PC-3 (cell line): ENCODE data around the gene TAF1C. TPM values are rescaled to one million over a fixed set of nuclear protein-coding genes. Genes with fewer than 3 reads are reported as not detected.

Experiments used
- ATAC-seq: fragments of 200-7000 bp; cut with Tn5 transposase; 2 replicates; pipeline ENCODE4 v1.9.1; 2020; ENCODE audit warnings: mild to moderate bottlenecking, moderate library complexity
- BruUV-seq: library from RNA; stranded (reverse); fragments of 400-500 nt; replicated peaks from 2 replicates; lab custom pipeline; 2021; lab: Mats Ljungman, UMichigan
- CTCF ChIA-PET: fragments of 300-600 bp; sonication (Branson Sonifier 250); formaldehyde crosslinking; loops from one replicate; lab custom pipeline; 2022; ENCODE audit warnings: antibody characterized with exemption; lab: Charles Lee
- POLR2A ChIA-PET: fragments of 300-600 bp; sonication (Branson Sonifier 250); formaldehyde crosslinking; loops from one replicate; lab custom pipeline; 2022; ENCODE audit warnings: antibody characterized with exemption; ENCODE audit not compliant: unreplicated experiment; lab: Charles Lee
- DNase-seq: peaks from one replicate; pipeline ENCODE4 v3.0.0-alpha.2; 2015
- H2AFZ ChIP-seq: fragments of 300-600 bp; sonication (generic); 2 replicates; pipeline ENCODE4 v1.6.0; 2016; ENCODE audit warnings: antibody characterized with exemption, low read length
- H3F3A ChIP-seq: fragments of 300-600 bp; sonication (generic); one replicate; pipeline ENCODE4 v1.6.0; 2017; ENCODE audit warnings: antibody characterized with exemption, low read length, control low read depth, mild to moderate bottlenecking; ENCODE audit not compliant: unreplicated experiment
- H3K27ac ChIP-seq: fragments of 300-600 bp; sonication (generic); 2 replicates; pipeline ENCODE4 v1.5.1; 2016; ENCODE audit warnings: mild to moderate bottlenecking, low read length
- H3K27me3 ChIP-seq: fragments of 300-600 bp; sonication (generic); 2 replicates; pipeline ENCODE4 v1.6.1; 2016; ENCODE audit warnings: low read length, mixed read lengths
- H3K36me3 ChIP-seq: fragments of 300-600 bp; sonication (generic); 2 replicates; pipeline ENCODE4 v1.6.1; 2016; ENCODE audit warnings: low read depth, mixed run types, low read length, mixed read lengths
- H3K4me1 ChIP-seq: fragments of 300-600 bp; sonication (generic); 2 replicates; pipeline ENCODE4 v1.5.1; 2016; ENCODE audit warnings: low read length; ENCODE audit not compliant: insufficient read depth
- H3K4me2 ChIP-seq: fragments of 300-600 bp; sonication (generic); 2 replicates; pipeline ENCODE4 v1.6.0; 2016; ENCODE audit warnings: low read length
- H3K4me3 ChIP-seq: fragments of 300-600 bp; sonication (generic); 2 replicates; pipeline ENCODE4 v1.5.1; 2016; ENCODE audit warnings: mild to moderate bottlenecking, low read length, mixed read lengths
- H3K79me2 ChIP-seq: fragments of 300-600 bp; sonication (generic); 2 replicates; pipeline ENCODE4 v1.6.1; 2017; ENCODE audit warnings: low read length, mixed read lengths
- H3K9ac ChIP-seq: fragments of 300-600 bp; sonication (generic); 2 replicates; pipeline ENCODE4 v1.6.0; 2016; ENCODE audit warnings: mild to moderate bottlenecking, low read length
- H3K9me2 ChIP-seq: fragments of 300-600 bp; sonication (generic); replicated peaks from 2 replicates; pipeline ENCODE4 v1.6.1; 2016; ENCODE audit warnings: mixed run types, low read length, mixed read lengths
- H3K9me3 ChIP-seq: fragments of 300-600 bp; sonication (generic); 2 replicates; pipeline ENCODE4 v1.6.1; 2016; ENCODE audit warnings: low read length, mixed read lengths
- H4K20me1 ChIP-seq: fragments of 300-600 bp; sonication (generic); 2 replicates; pipeline ENCODE4 v1.6.1; 2016; ENCODE audit warnings: low read length, mixed read lengths
- EZH2 ChIP-seq: fragments of 300-600 bp; sonication (generic); IDR thresholded peaks from one replicate; pipeline ENCODE4 v1.6.1; 2017; ENCODE audit warnings: antibody characterized with exemption, mild to moderate bottlenecking, low read length; ENCODE audit not compliant: unreplicated experiment
- EZH2phosphoT487 ChIP-seq: fragments of 300-600 bp; sonication (generic); IDR thresholded peaks from 2 replicates; pipeline ENCODE4 v1.6.1; 2018; ENCODE audit warnings: mild to moderate bottlenecking, antibody characterized with exemption, low read length, borderline replicate concordance
- intact Hi-C: fragments of 100-400 bp; cut with micrococcal nuclease; formaldehyde crosslinking; loops from 2 replicates; pipeline ENCODE4 v1.9.0; 2023
- total RNA-seq: library from RNA; depleted of rRNA; stranded (reverse); fragments of >200 nt; gene quantifications from 2 replicates; pipeline ENCODE4 v1.2.3, GENCODE V29; 2014
- TF ChIP-seq, protein P1 (sequence below): fragments of 300-600 bp; sonication (generic); conservative IDR thresholded peaks from 2 replicates; pipeline ENCODE4 v1.5.1; 2017; ENCODE audit warnings: antibody characterized with exemption, low read depth, mild to moderate bottlenecking, low read length

Gene TAF1C
- total RNA-seq, 1 experiment from 2014 or later, result 21.8 TPM

DNA sequence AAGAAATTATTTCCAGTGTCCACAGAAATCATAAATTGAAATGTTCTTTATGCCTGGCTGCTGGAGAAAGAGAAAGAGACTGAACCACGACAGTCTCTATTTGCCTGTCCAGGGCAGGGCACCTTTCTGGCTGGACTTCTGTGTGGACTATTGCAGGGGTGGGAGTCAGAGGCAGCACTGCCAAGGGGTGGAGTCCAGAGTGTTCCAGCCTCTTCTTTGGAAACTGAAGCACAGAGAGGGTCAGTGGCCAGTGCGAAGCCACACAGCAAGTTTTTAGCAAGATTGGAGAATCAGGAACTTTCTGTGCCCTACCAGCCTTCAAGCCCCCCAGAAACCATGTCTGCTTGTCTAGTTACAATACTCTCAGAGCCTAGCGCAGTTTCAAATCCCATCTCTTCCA lies 37.7 kb upstream of the TAF1C start:
- Histone ChIP-seq H2AFZ (no peak overlapping the region), H3K9ac (no peak overlapping the region), H3K4me1 (peaks cover 25% of the 10 kb centered on the region), H3F3A (no peaks in the 10 kb centered on the region), H3K9me2 (no peaks in the 10 kb centered on the region), H3K36me3 (no peaks in the 10 kb centered on the region), H4K20me1 (no peaks in the 10 kb centered on the region), H3K79me2 (no peaks in the 10 kb centered on the region), H3K27me3 (no peaks in the 10 kb centered on the region), H3K27ac (no peak overlapping the region), H3K9me3 (no peaks in the 10 kb centered on the region), H3K4me3 (no peak overlapping the region), H3K4me2 (no peak overlapping the region)
- DNase-seq, result no peak
- intact Hi-C loops, result no loop called here
- TF ChIP-seq EZH2phosphoT487 (no peak), EZH2 (no peak)
- TF ChIP-seq, protein P1, sequence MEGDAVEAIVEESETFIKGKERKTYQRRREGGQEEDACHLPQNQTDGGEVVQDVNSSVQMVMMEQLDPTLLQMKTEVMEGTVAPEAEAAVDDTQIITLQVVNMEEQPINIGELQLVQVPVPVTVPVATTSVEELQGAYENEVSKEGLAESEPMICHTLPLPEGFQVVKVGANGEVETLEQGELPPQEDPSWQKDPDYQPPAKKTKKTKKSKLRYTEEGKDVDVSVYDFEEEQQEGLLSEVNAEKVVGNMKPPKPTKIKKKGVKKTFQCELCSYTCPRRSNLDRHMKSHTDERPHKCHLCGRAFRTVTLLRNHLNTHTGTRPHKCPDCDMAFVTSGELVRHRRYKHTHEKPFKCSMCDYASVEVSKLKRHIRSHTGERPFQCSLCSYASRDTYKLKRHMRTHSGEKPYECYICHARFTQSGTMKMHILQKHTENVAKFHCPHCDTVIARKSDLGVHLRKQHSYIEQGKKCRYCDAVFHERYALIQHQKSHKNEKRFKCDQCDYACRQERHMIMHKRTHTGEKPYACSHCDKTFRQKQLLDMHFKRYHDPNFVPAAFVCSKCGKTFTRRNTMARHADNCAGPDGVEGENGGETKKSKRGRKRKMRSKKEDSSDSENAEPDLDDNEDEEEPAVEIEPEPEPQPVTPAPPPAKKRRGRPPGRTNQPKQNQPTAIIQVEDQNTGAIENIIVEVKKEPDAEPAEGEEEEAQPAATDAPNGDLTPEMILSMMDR, result no peak
- ChIA-PET CTCF (no interaction called here), POLR2A (no interaction called here)
- ATAC-seq, result no peak
- BruUV-seq, result no TSS peak

DNA sequence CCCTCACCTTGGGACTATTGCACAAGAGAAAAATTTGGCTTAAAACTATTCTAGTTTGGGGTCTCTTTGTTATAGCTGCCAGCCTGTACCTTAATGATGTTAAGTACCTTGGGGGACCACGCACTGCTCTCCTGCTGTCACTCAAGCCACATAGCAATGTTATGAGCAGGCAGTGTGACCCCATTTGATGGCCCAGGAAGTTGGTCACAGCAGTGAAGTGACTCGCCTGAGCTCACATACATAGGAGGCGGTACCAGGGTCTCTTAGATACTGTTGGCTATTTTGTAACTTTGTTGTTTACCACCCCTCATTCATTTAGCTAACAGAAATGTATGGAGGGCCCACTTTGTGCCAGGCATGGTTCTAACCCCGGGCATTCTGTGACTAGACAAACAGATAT lies 36.6 kb upstream of the TAF1C start:
- no peak overlapping the region for H3K27ac ChIP-seq
- TF ChIP-seq EZH2phosphoT487, result no peak
- TF ChIP-seq EZH2, result no peak
- TF ChIP-seq, protein P1, result no peak
- H3F3A ChIP-seq, result no peaks in the 10 kb centered on the region
- H3K4me2 ChIP-seq, result no peak overlapping the region
- no peak overlapping the region for H2AFZ ChIP-seq
- CTCF ChIA-PET, result interaction anchor here (0.6 kb wide), 1 partner anchor 34 kb away, joined by 3 read pairs; no protein-coding TSS in a partner anchor
- no peak overlapping the region for H3K9ac ChIP-seq
- ATAC-seq (peak; percentile 23; the same call in 1 of the 2 replicates), DNase-seq (peak; percentile 35)
- H3K4me1 ChIP-seq, result peaks cover 20% of the 10 kb centered on the region
- no peaks in the 10 kb centered on the region for H3K27me3 ChIP-seq
- POLR2A ChIA-PET, result no interaction called here
- no peak overlapping the region for H3K4me3 ChIP-seq
- no peaks in the 10 kb centered on the region for H3K9me3 ChIP-seq
- intact Hi-C loops, result no loop called here
- no peaks in the 10 kb centered on the region for H4K20me1 ChIP-seq
- no TSS peak for BruUV-seq
- no peaks in the 10 kb centered on the region for H3K79me2 ChIP-seq
- H3K36me3 ChIP-seq, result no peaks in the 10 kb centered on the region
- H3K9me2 ChIP-seq, result no peaks in the 10 kb centered on the region

DNA sequence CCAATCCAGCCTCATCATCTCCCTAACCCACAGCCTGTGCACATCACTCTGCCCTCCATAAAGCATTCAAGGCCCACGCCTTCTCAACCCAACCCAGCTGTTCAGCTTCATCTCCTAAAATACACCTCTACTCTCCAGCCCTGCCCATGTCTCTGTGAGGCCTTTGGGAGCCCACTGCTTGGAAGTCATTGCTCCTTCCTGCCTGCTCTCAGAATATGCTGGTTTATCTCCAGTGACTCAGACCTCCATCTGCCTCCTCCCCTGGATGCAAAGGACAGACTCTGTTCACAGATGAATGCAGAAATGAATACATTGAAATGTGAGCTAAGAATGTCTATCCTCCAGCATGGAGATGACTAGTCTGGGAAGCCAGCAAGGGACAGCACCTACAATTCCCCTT lies 34.0 kb upstream of the TAF1C start:
- no peak for ATAC-seq
- Histone ChIP-seq H3K79me2 (no peaks in the 10 kb centered on the region), H3F3A (no peaks in the 10 kb centered on the region), H4K20me1 (no peaks in the 10 kb centered on the region), H3K4me2 (no peak overlapping the region), H3K27me3 (no peaks in the 10 kb centered on the region), H3K27ac (no peak overlapping the region), H3K9me2 (no peaks in the 10 kb centered on the region), H3K36me3 (no peaks in the 10 kb centered on the region), H2AFZ (no peak overlapping the region), H3K9me3 (no peaks in the 10 kb centered on the region), H3K4me1 (peaks cover 10% of the 10 kb centered on the region), H3K4me3 (no peak overlapping the region), H3K9ac (no peak overlapping the region)
- TF ChIP-seq, protein P1, result no peak
- TF ChIP-seq EZH2 (no peak), EZH2phosphoT487 (no peak)
- ChIA-PET CTCF (no interaction called here), POLR2A (no interaction called here)
- DNase-seq, result peak; percentile 13
- no TSS peak for BruUV-seq
- intact Hi-C loops, result no loop called here
